ENCODE data around the gene UGT2B11. TPM values are rescaled to one million over a fixed set of nuclear protein-coding genes. Genes with fewer than 3 reads are reported as not detected.

UGT2B11 gene
- total RNA-seq, result not detected

DNA sequence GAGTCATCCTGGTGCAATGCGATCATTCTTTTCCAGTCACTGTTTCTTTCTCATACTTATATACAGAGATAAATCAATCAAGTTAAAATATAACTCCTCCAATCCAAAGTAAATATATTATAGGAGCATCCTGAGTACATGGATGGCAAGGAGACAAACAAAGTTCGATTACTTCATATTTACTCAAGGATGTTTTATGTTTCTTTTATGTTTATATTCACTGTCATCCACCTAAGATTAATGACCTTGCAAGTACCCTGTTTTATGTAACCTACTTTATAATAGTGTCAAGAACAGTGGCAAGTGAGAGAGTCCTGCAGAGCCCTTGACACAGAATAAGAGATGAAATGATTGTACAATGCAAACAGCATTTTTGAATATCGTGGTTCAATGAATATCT, at the start of gene UGT2B11:
Gene UGT2B11 (minus strand): TSS at position 33 of the 400 bp plus-strand sequence. CDS start 26 bp downstream, at position 7.

Other genes with a start within 250 kb of the UGT2B11 start
- 24.1 TPM for gene UGT2B7, start 118.3 kb downstream of the UGT2B11 start, total RNA-seq
- gene UGT2B28, start 65.7 kb upstream of the UGT2B11 start, total RNA-seq, result not detected